ENCODE results near the gene SORBS1. TPM values are rescaled to one million over a fixed set of nuclear protein-coding genes. Genes with fewer than 3 reads are reported as not detected.

SORBS1 gene
- total and polyA plus RNA-seq, 2 donors (not counting 1 experiment from before 2014, with no cell fraction given), result 0.21 to 1.5 TPM

- Histone ChIP-seq H3K27ac (ENCODE audit: low read length in 2 of 2) (no peak overlapping the region), H3K27me3 (replicated peaks in 1 of 4; ENCODE audit: control extremely low read depth in 1 of 4, control insufficient read depth in 3 of 4, insufficient read depth in 4 of 4, low read length in 3 of 4) (no peaks in the 10 kb centered on the region), H3K4me3 (ENCODE audit: control extremely low read depth in 1 of 5, extremely low read depth in 1 of 5, insufficient read depth in 1 of 5, low read depth in 2 of 5, low read length in 4 of 5) (no peak overlapping the region), H4K20me1 (ENCODE audit: control insufficient read depth, insufficient read depth, low read length, poor library complexity, severe bottlenecking) (no peaks in the 10 kb centered on the region), H3K9me3 (ENCODE audit: control extremely low read depth in 1 of 3, control insufficient read depth in 2 of 3, insufficient read depth in 1 of 3, low read length in 2 of 3) (no peaks in the 10 kb centered on the region), H3K4me1 (ENCODE audit: control insufficient read depth in 2 of 2, insufficient read depth in 2 of 2, low read length in 2 of 2) (peaks cover under 1 to 4% of the 10 kb centered on the region in 2 donors), H3K79me2 (ENCODE audit: control insufficient read depth, insufficient read depth, low read length) (no peaks in the 10 kb centered on the region), H3K36me3 (replicated peaks in 1 of 2; ENCODE audit: control extremely low read depth in 1 of 2, control insufficient read depth in 1 of 2, extremely low read depth in 1 of 2, insufficient read depth in 2 of 2, low read length in 1 of 2) (no peaks in the 10 kb centered on the region), H3K4me2 (replicated peaks; ENCODE audit: low read depth, low read length, poor library complexity, severe bottlenecking) (no peak overlapping the region), H2AFZ (ENCODE audit: insufficient read depth, low read depth, low read length, poor library complexity, severe bottlenecking) (no peak overlapping the region), H3K9ac (ENCODE audit: low read length) (no peak overlapping the region)
- POLR2A ChIA-PET, result no interaction called here
- DNase-seq (no peak), ATAC-seq (ENCODE audit: low read depth) (no peak)
- CTCF ChIA-PET, result interaction anchor here (0.5 to 16.9 kb wide), 6 partner anchors 15 to 149 kb away, joined by 3 to 644 read pairs (median 32); no protein-coding TSS in a partner anchor
- Mint-ChIP-seq H3K4me3 (no peak overlapping the region), H3K27me3 (no peaks in the 10 kb centered on the region), H3K4me1 (peaks cover 9% of the 10 kb centered on the region), H3K27ac (no peak overlapping the region), H3K9me3 (ENCODE audit: insufficient read depth) (no peaks in the 10 kb centered on the region)
- intact Hi-C loops (cut with micrococcal nuclease), result no loop called here
- WGBS (ENCODE audit: insufficient coverage), result 80% methylated on average over 1 of the region's 6 CpGs
- TF ChIP-seq CTCF (IDR thresholded peaks at IDR 0.05), result no peak
- TF ChIP-seq EZH2 (IDR thresholded peaks at IDR 0.05; ENCODE audit: borderline replicate concordance, insufficient read depth, low read depth, low read length, poor library complexity, severe bottlenecking), result no peak
Measured at GRCh38 chr10:95359466-95359865, 201.7 kb downstream of the SORBS1 start.

GRCh38 chr10:95356190-95356955 lies 204.8 kb downstream of the SORBS1 start:
- DNase-seq (no peak), ATAC-seq (ENCODE audit: low read depth) (no peak)
- Histone ChIP-seq H3K4me1 (ENCODE audit: control insufficient read depth in 2 of 2, insufficient read depth in 2 of 2, low read length in 2 of 2) (peaks cover 10 to 12% of the 10 kb centered on the region in 2 donors), H3K27ac (ENCODE audit: low read length in 2 of 2) (no peak overlapping the region), H3K27me3 (replicated peaks in 1 of 4; ENCODE audit: control extremely low read depth in 1 of 4, control insufficient read depth in 3 of 4, insufficient read depth in 4 of 4, low read length in 3 of 4) (no peaks in the 10 kb centered on the region), H3K4me3 (ENCODE audit: control extremely low read depth in 1 of 5, extremely low read depth in 1 of 5, insufficient read depth in 1 of 5, low read depth in 2 of 5, low read length in 4 of 5) (no peak overlapping the region), H3K4me2 (replicated peaks; ENCODE audit: low read depth, low read length, poor library complexity, severe bottlenecking) (no peak overlapping the region), H3K9ac (ENCODE audit: low read length) (no peak overlapping the region), H2AFZ (ENCODE audit: insufficient read depth, low read depth, low read length, poor library complexity, severe bottlenecking) (no peak overlapping the region), H3K36me3 (replicated peaks in 1 of 2; ENCODE audit: control extremely low read depth in 1 of 2, control insufficient read depth in 1 of 2, extremely low read depth in 1 of 2, insufficient read depth in 2 of 2, low read length in 1 of 2) (no peaks in the 10 kb centered on the region), H4K20me1 (ENCODE audit: control insufficient read depth, insufficient read depth, low read length, poor library complexity, severe bottlenecking) (no peaks in the 10 kb centered on the region), H3K9me3 (ENCODE audit: control extremely low read depth in 1 of 3, control insufficient read depth in 2 of 3, insufficient read depth in 1 of 3, low read length in 2 of 3) (no peaks in the 10 kb centered on the region), H3K79me2 (ENCODE audit: control insufficient read depth, insufficient read depth, low read length) (no peaks in the 10 kb centered on the region)
- Mint-ChIP-seq H3K9me3 (ENCODE audit: insufficient read depth) (no peaks in the 10 kb centered on the region), H3K4me1 (peaks cover 14% of the 10 kb centered on the region), H3K27ac (no peak overlapping the region), H3K27me3 (no peaks in the 10 kb centered on the region), H3K4me3 (no peak overlapping the region)
- intact Hi-C loops (cut with micrococcal nuclease), result no loop called here
- 97% methylated on average over 19 of the region's 23 CpGs for WGBS (ENCODE audit: insufficient coverage)
- ChIA-PET CTCF (interaction anchor here (0.6 to 16.9 kb wide), 2 partner anchors 55 to 112 kb away, joined by 3 to 644 read pairs; no protein-coding TSS in a partner anchor), POLR2A (no interaction called here)
- TF ChIP-seq EZH2 (IDR thresholded peaks at IDR 0.05; ENCODE audit: borderline replicate concordance, insufficient read depth, low read depth, low read length, poor library complexity, severe bottlenecking) (no peak), CTCF (IDR thresholded peaks at IDR 0.05) (no peak)
